ENCODE results near the gene RASGEF1C. TPM values are rescaled to one million over a fixed set of nuclear protein-coding genes. Genes with fewer than 3 reads are reported as not detected.

The RASGEF1C gene
- total RNA-seq, 2 experiments from 2014 or later, result not detected

DNA sequence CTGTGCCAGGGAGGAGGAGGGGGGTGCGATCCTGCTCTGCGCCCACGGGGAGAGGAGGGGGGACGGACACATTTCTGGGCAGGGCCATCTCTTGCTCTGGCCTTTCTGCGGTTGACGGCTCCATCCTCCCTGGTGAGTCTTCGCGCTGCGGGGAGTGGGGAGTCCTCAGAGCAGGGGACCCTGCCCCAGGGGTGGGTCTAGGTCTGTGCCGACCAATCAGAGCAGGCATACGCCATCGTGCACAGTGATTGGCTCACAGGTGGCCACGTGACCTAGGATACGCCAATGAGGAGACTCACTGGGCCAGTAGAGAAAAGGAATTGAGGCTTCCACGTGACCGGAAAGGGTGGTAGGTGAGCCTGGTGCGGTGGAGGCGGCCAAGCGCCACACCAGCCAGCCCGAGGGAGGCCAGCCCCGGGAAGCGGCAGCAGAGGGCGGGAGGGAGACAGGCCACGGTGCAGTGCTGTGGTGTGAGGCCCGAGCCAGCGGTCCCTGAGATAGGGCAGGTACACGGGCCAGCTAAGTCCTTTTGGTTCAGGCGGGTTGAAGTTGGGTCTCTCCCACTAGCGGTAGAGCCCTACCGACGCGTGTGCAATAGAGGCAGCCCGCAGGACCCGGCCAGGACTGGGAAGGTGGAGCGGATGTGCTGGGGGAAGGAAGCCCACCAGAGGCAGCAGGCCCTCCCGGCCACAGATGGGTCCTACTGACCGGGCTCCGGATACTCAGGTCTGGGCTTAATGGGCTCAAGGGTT is 72.2 kb downstream of the RASGEF1C start:
- Mint-ChIP-seq H3K4me3 (no peak overlapping the region), H3K4me1 (peaks cover 9% of the 10 kb centered on the region), H3K36me3 (ENCODE audit: low read depth) (no peaks in the 10 kb centered on the region), H3K27me3 (peaks cover 2% of the 10 kb centered on the region), H3K27ac (no peak overlapping the region), H3K9me3 (ENCODE audit: low read depth) (no peaks in the 10 kb centered on the region)
- no peak for DNase-seq
- ATAC-seq, result no peak
- intact Hi-C loops (cut with DNase I, micrococcal nuclease), result no loop called here
- ChIA-PET POLR2A (no interaction called here), CTCF (no interaction called here)

DNA sequence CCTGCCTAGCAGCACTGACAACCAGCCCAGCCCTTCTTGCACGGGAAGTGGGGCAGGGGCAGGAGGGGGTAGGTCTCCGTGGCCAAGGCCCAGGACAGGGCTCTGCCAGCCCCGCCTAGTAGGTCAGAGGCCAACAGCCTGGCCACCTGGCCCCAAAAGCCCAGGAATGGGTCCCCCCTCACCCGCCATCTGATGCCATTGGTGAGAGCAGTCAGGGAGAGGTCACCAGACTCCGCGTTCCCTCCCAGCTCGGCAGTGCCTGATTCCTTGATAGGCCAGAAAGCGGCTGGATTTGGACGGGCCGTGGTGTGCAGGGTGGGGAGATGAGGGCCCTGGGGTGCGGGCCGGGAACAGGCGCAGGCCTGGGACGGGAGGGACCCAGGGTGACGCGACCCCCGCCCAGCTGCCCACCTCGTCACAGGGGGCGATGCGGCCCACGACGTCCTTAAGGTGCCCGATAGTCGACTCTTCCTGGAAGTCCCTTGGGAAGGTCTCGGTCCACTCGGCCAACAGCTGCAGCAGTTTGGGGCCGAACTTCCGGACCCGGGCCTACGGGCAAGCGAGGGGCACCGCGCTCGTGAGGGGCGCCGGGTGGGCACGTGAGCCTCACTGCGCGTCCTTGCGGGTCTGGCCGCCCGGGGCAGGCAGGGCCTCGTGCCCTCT is 72.9 kb downstream of the RASGEF1C start:
- no peak for DNase-seq
- CTCF ChIA-PET, result no interaction called here
- Mint-ChIP-seq H3K4me1 (peaks cover 9% of the 10 kb centered on the region), H3K27me3 (no peaks in the 10 kb centered on the region), H3K4me3 (no peak overlapping the region), H3K36me3 (ENCODE audit: low read depth) (no peaks in the 10 kb centered on the region), H3K27ac (no peak overlapping the region), H3K9me3 (ENCODE audit: low read depth) (no peaks in the 10 kb centered on the region)
- intact Hi-C loops (cut with DNase I, micrococcal nuclease), result no loop called here
- POLR2A ChIA-PET, result no interaction called here
- no peak for ATAC-seq

DNA sequence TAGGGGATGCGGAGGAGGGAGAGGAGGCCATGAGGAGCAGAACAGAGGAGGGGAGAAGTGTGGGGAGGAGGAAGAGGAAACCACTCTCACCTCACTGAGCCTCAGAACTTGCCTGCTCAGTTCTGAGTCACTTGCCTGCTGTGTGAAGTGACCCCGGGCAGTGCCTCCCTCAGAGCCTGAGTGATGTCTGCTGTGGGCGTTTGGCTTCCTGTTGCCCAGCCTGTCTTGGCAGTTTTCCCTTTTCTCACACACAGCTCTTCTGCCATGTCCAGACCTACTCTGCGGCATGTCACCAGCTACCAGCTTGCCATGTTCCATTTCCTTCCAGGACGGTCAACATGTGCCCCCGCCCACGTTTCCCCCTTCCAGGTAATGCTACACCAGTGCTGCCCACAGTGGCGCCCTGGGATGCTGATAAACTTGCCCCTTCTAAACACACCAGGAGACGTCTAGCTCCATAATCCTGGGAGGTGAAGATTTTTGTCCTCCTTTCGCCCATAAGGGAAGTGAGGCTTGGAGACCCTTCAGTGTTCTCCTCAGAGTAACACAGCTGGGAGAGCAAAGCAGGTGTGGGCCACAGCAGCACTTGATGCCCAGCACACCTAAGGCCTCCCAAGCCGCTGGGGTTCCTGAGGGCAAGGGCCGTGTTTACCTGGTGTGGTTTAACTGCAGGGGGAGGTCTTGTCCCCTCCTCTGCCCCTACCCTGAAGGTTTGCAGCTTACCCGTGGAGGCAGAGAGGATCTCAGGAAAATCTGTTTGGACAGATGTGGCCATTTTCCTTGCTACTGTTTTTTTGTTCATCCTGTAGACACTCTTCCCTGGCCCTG is 73.7 kb downstream of the RASGEF1C start:
- CTCF ChIA-PET, result interaction anchor here (0.9 kb wide), 1 partner anchor 74 kb away, joined by 3 read pairs; the partner anchor contains the start of gene RASGEF1C
- Mint-ChIP-seq H3K4me1 (peaks cover 9% of the 10 kb centered on the region), H3K36me3 (ENCODE audit: low read depth) (no peaks in the 10 kb centered on the region), H3K27ac (peak overlapping the region; percentile 48), H3K27me3 (no peaks in the 10 kb centered on the region), H3K9me3 (ENCODE audit: low read depth) (no peaks in the 10 kb centered on the region), H3K4me3 (no peak overlapping the region)
- intact Hi-C loops (cut with DNase I, micrococcal nuclease), result no loop called here
- POLR2A ChIA-PET, result no interaction called here
- DNase-seq (peak; percentile 74), ATAC-seq (peak; percentile 100)

DNA sequence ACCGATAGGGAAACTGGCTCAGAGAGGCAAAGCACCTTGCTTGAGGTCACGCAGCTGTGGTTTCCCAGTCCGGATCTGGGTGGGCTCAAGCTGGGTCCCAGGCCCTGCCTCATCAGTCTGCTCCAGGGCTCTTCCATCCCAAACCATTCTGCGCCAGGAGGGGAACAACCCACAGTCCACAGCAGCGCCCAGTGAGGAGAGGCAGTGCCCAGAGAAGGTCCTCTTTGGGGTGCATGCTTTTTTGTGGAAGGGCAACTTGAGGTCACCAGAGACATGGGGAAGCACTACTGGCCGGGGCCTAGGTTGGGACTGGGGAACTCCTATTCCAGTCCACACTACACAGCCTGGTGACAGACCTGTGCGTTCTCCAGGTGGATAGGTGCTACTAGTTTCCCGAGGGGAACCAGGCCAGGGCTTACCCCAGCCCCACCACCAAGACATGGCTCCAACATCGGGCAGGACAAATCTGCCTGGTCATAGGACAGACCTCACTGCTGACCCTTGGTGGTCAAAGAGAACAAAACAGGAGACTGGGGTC is 75.0 kb downstream of the RASGEF1C start:
- Mint-ChIP-seq H3K27me3 (no peaks in the 10 kb centered on the region), H3K9me3 (ENCODE audit: low read depth) (no peaks in the 10 kb centered on the region), H3K4me1 (peaks cover 9% of the 10 kb centered on the region), H3K27ac (no peak overlapping the region), H3K4me3 (no peak overlapping the region), H3K36me3 (ENCODE audit: low read depth) (no peaks in the 10 kb centered on the region)
- CTCF ChIA-PET, result no interaction called here
- intact Hi-C loops (cut with DNase I, micrococcal nuclease), result no loop called here
- POLR2A ChIA-PET, result no interaction called here
- DNase-seq, result no peak
- no peak for ATAC-seq

DNA sequence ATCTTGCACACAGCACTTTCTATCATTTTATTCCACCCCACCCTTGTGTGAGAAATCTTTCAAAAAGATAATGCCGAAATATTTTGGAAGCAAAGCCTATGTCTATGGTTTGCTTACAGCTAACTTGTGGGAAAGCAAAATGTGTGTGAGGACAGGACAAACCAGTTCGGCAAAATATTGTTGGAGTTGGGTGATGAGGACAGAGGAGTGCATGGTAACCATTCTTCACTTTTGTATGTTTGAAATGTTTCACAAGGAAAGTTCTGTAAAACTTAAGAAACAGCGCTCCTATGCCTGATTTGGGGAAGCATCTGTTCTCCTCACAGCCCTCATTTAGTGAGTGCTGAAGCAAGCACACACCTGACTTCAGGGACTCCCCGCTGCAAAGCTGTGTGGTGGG is 75.5 kb downstream of the RASGEF1C start:
- Mint-ChIP-seq H3K27ac (no peak overlapping the region), H3K36me3 (ENCODE audit: low read depth) (no peaks in the 10 kb centered on the region), H3K27me3 (no peaks in the 10 kb centered on the region), H3K4me1 (peaks cover 9% of the 10 kb centered on the region), H3K9me3 (ENCODE audit: low read depth) (no peaks in the 10 kb centered on the region), H3K4me3 (no peak overlapping the region)
- ChIA-PET CTCF (no interaction called here), POLR2A (no interaction called here)
- intact Hi-C loops (cut with DNase I, micrococcal nuclease), result no loop called here
- ATAC-seq (no peak), DNase-seq (no peak)

DNA sequence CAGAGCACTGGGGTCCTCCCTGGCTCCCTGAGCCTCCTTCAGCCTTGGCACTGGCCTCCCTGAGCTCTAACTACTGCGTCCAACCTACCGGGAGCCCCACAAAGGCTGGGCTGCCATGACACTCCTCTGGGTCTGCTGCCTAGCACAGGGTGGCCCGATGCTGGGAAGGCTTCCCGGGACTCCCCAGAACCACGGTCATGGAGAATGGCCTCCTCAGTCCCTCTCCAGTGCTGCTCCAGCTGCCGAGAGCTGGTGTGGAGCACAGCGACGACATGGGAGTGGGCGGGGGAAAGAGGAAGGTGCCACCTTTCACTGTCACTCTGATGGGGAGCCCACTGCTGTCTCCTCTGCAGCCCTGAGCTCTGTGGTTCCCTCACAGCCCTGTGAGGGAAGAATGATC is 76.0 kb downstream of the RASGEF1C start:
- no peak for ATAC-seq
- Mint-ChIP-seq H3K27me3 (no peaks in the 10 kb centered on the region), H3K4me3 (no peak overlapping the region), H3K4me1 (peaks cover 9% of the 10 kb centered on the region), H3K9me3 (ENCODE audit: low read depth) (no peaks in the 10 kb centered on the region), H3K27ac (no peak overlapping the region), H3K36me3 (ENCODE audit: low read depth) (no peaks in the 10 kb centered on the region)
- intact Hi-C loops (cut with DNase I, micrococcal nuclease), result no loop called here
- ChIA-PET POLR2A (no interaction called here), CTCF (no interaction called here)
- no peak for DNase-seq

DNA sequence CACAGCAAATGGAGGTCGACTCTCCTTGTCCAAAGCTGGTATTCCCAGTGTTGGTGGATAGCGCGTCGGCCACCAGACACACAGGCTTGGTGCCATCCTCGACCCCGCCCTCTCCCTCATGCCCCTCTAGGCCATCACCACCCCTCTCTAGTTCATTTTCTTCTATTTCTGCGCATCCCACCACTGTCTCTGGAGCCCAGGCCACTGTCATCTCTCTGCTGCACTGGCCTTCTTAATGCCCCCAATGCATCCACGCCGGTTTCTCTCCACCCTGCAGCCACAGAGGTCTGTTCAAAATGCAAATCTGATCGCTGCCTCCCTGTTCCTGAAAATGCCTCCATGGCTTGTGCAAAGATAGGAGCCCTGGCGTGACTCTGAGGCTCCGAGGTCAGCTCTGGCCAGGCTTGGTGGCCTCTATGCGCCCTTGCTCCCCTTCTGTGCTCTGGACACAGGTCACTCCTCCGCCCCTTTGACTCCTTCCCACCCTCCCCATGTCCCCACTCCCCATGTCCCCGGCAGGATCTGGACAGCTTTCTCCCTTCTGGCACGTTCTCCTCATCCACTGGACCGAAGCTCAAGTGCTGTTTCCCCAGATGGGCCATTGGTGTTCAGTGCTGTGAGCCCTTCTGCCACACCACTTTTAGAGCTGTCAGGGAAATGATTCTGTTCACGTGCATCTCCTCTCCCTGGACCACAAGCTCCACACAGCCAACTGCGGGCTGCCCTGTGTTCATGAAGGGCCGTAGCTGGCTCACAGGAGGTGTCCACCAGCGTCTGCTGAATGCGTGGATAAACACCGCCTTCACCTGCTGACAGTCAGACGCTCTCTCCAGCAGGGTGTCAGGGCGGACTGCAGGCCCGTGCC is 77.9 kb downstream of the RASGEF1C start:
- CTCF ChIA-PET, result interaction anchor here (0.6 to 1.1 kb wide), 2 partner anchors 77 to 201 kb away, joined by 3 read pairs; partner anchors contain the start of gene RASGEF1C
- Mint-ChIP-seq H3K4me3 (no peak overlapping the region), H3K27ac (no peak overlapping the region), H3K9me3 (ENCODE audit: low read depth) (no peaks in the 10 kb centered on the region), H3K27me3 (peaks cover 7% of the 10 kb centered on the region), H3K4me1 (peaks cover 9% of the 10 kb centered on the region), H3K36me3 (ENCODE audit: low read depth) (no peaks in the 10 kb centered on the region)
- ATAC-seq (no peak), DNase-seq (no peak)
- intact Hi-C loops (cut with DNase I, micrococcal nuclease), result no loop called here
- POLR2A ChIA-PET, result no interaction called here

DNA sequence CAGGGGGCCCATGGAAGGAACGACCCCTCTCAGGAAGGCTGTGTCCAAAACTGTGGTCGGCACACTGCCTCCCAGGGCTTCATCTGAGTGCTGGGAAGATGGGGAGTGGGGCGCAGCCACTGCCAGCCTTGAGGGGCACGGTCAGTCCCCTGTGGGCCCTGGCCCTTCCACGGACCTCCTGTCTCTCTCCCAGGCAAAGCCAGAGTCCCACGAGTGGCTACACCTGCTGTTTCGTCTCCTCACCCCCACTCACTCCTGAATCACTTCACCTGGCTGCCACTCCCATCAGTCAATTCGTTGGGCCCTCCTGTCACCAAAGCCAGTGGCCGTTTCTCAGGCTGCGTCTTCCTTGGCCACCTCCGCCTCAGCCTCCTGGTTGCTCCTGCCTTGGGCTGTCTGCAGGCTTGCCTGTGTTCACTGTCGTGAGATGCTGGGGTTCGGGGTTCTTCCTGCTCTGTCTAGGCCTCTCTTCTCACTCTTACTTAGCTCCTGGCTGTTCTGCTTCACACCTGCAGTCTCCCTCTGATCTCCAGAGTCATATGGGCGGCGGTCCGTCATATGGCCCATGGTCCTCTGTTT is 78.6 kb downstream of the RASGEF1C start:
- Mint-ChIP-seq H3K4me3 (no peak overlapping the region), H3K4me1 (peaks cover 8% of the 10 kb centered on the region), H3K27me3 (peaks cover 7% of the 10 kb centered on the region), H3K27ac (no peak overlapping the region), H3K36me3 (ENCODE audit: low read depth) (no peaks in the 10 kb centered on the region), H3K9me3 (ENCODE audit: low read depth) (no peaks in the 10 kb centered on the region)
- DNase-seq, result no peak
- ChIA-PET CTCF (no interaction called here), POLR2A (no interaction called here)
- ATAC-seq, result no peak
- intact Hi-C loops (cut with DNase I, micrococcal nuclease), result no loop called here

DNA sequence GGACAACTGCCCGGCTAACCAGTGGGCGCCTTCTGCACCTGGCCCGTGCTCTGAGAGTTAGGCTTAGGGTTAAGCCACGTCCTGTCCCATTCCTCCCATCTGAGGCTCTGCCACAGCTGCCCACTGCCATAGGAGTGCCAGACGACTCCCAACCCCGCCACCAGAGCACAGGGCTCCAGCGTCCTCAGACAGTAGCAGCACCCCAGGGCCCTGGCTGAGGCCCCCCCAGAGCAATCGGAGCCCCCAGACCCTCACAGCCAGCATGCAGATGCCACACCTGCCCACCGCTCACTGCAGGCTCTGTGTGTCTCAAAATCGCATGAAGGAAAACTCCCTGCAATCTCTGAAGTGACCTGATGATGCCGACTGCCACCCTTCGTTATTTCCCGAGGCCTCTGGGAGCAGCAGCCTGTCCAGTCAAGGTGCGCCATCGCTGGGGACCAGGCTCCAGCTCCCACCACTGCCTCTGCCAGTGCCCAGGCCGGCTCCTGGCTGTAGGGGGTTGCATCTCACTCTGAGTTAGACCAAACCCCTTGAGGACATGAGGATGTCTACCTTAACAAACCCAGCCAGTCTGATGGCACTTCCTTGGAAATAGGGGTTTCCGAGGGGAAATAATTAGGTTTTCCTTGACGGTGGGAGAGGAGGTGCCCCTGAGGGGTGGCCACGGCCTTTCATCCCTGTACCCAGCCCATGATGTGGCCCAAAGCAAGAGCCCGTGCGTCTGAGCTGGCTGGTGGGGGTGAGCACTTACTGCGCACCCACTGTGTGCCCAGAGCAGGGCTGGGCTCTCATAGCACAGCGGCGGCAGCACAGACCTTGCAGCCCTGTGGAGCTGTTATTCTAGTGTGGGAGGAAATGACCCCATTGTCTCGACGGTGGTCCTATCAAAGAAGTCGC is 79.5 kb downstream of the RASGEF1C start:
- intact Hi-C loops (cut with DNase I, micrococcal nuclease), result loop anchor here (5.0 kb wide), 2 partner anchors 198 to 343 kb away; no protein-coding TSS in a partner anchor
- H3K4me1 Mint-ChIP-seq, result no peaks in the 10 kb centered on the region
- H3K27ac Mint-ChIP-seq, result no peak overlapping the region
- no peaks in the 10 kb centered on the region for H3K36me3 Mint-ChIP-seq (ENCODE audit: low read depth)
- ChIA-PET CTCF (no interaction called here), POLR2A (no interaction called here)
- DNase-seq (no peak), ATAC-seq (no peak)
- no peaks in the 10 kb centered on the region for H3K9me3 Mint-ChIP-seq (ENCODE audit: low read depth)
- H3K27me3 Mint-ChIP-seq, result peaks cover 7% of the 10 kb centered on the region
- no peak overlapping the region for H3K4me3 Mint-ChIP-seq

DNA sequence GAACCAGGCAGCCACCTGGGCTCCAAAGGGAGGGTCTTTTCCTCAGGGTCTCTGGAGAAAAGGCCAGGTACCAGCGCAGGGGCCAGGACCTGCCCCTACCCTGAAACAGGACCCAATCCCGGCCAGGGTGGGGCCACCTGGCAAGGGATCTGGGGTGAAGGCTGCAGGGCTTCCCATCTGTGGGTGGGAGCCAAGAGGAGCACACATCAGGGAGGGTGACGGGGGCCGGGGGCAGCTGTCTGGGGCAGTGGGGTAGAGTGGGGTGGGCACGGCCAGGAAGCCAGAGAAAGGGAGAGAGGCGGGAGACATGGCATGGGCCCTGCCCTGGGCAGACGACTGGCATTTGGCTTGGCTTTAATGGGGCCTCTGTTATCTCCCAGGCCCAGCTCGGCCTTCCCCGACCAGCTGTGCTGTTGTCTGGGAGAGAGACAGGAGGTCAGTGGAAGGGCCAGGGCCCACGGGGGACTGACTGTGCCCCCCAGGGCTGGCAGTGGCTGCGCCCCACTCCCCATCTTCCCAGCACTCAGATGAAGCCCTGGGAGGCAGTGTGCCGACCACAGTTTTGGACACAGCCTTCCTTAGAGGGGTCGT is 80.2 kb downstream of the RASGEF1C start:
- H3K36me3 Mint-ChIP-seq (ENCODE audit: low read depth), result no peaks in the 10 kb centered on the region
- H3K4me3 Mint-ChIP-seq, result no peak overlapping the region
- DNase-seq (no peak), ATAC-seq (no peak)
- H3K4me1 Mint-ChIP-seq, result no peaks in the 10 kb centered on the region
- H3K9me3 Mint-ChIP-seq (ENCODE audit: low read depth), result no peaks in the 10 kb centered on the region
- no peak overlapping the region for H3K27ac Mint-ChIP-seq
- H3K27me3 Mint-ChIP-seq, result peaks cover 9% of the 10 kb centered on the region
- intact Hi-C loops (cut with DNase I, micrococcal nuclease), result loop anchor here (5.0 kb wide), 2 partner anchors 199 to 344 kb away; no protein-coding TSS in a partner anchor
- POLR2A ChIA-PET, result no interaction called here
- CTCF ChIA-PET, result interaction anchor here (0.7 to 1.2 kb wide), 3 partner anchors 67 to 327 kb away, joined by 3 to 4 read pairs (median 3); no protein-coding TSS in a partner anchor

Measured in activated CD4-positive, alpha-beta T cell treated with anti-CD3 and anti-CD28 coated beads for 36 hours (primary cell).